ENCODE data around the gene MYEOV.

MYEOV gene

GRCh38 chr11:69265911-69266510 is 27.9 kb upstream of the MYEOV start:
- DNase-seq (ENCODE audit: low spot score) = no peak

GRCh38 chr11:69267395-69267805 is 26.6 kb upstream of the MYEOV start:
- no peak for DNase-seq (ENCODE audit: low spot score)

GRCh38 chr11:69268911-69269310 is 25.0 kb upstream of the MYEOV start:
- DNase-seq (ENCODE audit: low spot score) = no peak

- no peak for DNase-seq (ENCODE audit: low spot score)
Observed at GRCh38 chr11:69269388-69269787, 24.6 kb upstream of the MYEOV start.

GRCh38 chr11:69269926-69270697 is 23.8 kb upstream of the MYEOV start:
- no peak for DNase-seq (ENCODE audit: low spot score)

GRCh38 chr11:69270941-69271340 is 23.0 kb upstream of the MYEOV start:
- no peak for DNase-seq (ENCODE audit: low spot score)

- DNase-seq (ENCODE audit: low spot score) = no peak
Observed at GRCh38 chr11:69272055-69272454, 21.9 kb upstream of the MYEOV start.

- no peak for DNase-seq (ENCODE audit: low spot score)
Observed at GRCh38 chr11:69272831-69273485, 21.0 kb upstream of the MYEOV start.

- no peak for DNase-seq (ENCODE audit: low spot score)
Observed at GRCh38 chr11:69273571-69273970, 20.4 kb upstream of the MYEOV start.

- peak; percentile 57 for DNase-seq (ENCODE audit: low spot score)
Observed at GRCh38 chr11:69274531-69275016, 19.4 kb upstream of the MYEOV start.

- DNase-seq (ENCODE audit: low spot score) = no peak
Observed at GRCh38 chr11:69275178-69275577, 18.8 kb upstream of the MYEOV start.

GRCh38 chr11:69276165-69276564 is 17.8 kb upstream of the MYEOV start:
- DNase-seq (ENCODE audit: low spot score) = no peak

- DNase-seq (ENCODE audit: low spot score) = no peak
Observed at GRCh38 chr11:69277074-69277809, 16.7 kb upstream of the MYEOV start.

- no peak for DNase-seq (ENCODE audit: low spot score)
Observed at GRCh38 chr11:69278091-69278867, 15.7 kb upstream of the MYEOV start.

- DNase-seq (ENCODE audit: low spot score) = no peak
Observed at GRCh38 chr11:69280451-69280850, 13.5 kb upstream of the MYEOV start.

- no peak for DNase-seq (ENCODE audit: low spot score)
Observed at GRCh38 chr11:69280994-69281393, 13.0 kb upstream of the MYEOV start.

GRCh38 chr11:69283446-69283845 is 10.5 kb upstream of the MYEOV start:
- no peak for DNase-seq (ENCODE audit: low spot score)

GRCh38 chr11:69284081-69284511 is 9.9 kb upstream of the MYEOV start:
- DNase-seq (ENCODE audit: low spot score) = no peak

- no peak for DNase-seq (ENCODE audit: low spot score)
Observed at GRCh38 chr11:69285091-69285490, 8.9 kb upstream of the MYEOV start.

- no peak for DNase-seq (ENCODE audit: low spot score)
Observed at GRCh38 chr11:69285766-69286165, 8.2 kb upstream of the MYEOV start.
